Activated CD8-positive, alpha-beta T cell treated with anti-CD3 and anti-CD28 coated beads for 36 hours (primary cell): ENCODE results near the gene SLC19A1. TPM values are rescaled to one million over a fixed set of nuclear protein-coding genes. Genes with fewer than 3 reads are reported as not detected.
"Not testable (repeated sequence)": the region's sequence is repeated elsewhere in the genome, so short reads cannot be mapped to it uniquely, and the experiment has no call there.

Experiments
- ATAC-seq: fragments of 200-7000 bp; cut with Tn5 transposase; one replicate; pipeline ENCODE4 v1.10.0; 2021; ENCODE audit warnings: mild to moderate bottlenecking, moderate library complexity
- CTCF ChIA-PET: fragments of 350-600 bp; sonication (Branson Sonifier 250); formaldehyde crosslinking; loops from one replicate; lab custom pipeline; 2021; ENCODE audit warnings: antibody characterized with exemption; lab: Charles Lee
- POLR2A ChIA-PET: fragments of 350-600 bp; sonication (Branson Sonifier 250); formaldehyde crosslinking; loops from one replicate; lab custom pipeline; 2021; ENCODE audit warnings: antibody characterized with exemption; lab: Charles Lee
- DNase-seq: peaks from one replicate; pipeline ENCODE4 v3.0.0-alpha.2; 2020
- H3K27ac Mint-ChIP-seq: one replicate; pipeline ENCODE4 v1.8.0; 2021; ENCODE audit warnings: mild to moderate bottlenecking, mixed read lengths
- H3K27me3 Mint-ChIP-seq: one replicate; pipeline ENCODE4 v1.8.0; 2021; ENCODE audit warnings: mixed read lengths
- H3K36me3 Mint-ChIP-seq: one replicate; pipeline ENCODE4 v1.8.0; 2021; ENCODE audit warnings: low read depth, mixed read lengths
- H3K4me1 Mint-ChIP-seq: one replicate; pipeline ENCODE4 v1.8.0; 2021; ENCODE audit warnings: low read depth, mixed read lengths
- H3K4me3 Mint-ChIP-seq: one replicate; pipeline ENCODE4 v1.8.0; 2021; ENCODE audit warnings: mild to moderate bottlenecking, moderate library complexity, mixed read lengths
- H3K9me3 Mint-ChIP-seq: one replicate; pipeline ENCODE4 v1.8.0; 2021; ENCODE audit warnings: mixed read lengths
- CTCF ChIP-seq: fragments of 200-600 bp; IDR thresholded peaks from one replicate; pipeline ENCODE4 v1.8.0; 2022; ENCODE audit warnings: antibody characterized with exemption, mild to moderate bottlenecking
- intact Hi-C: fragments of 100-400 bp; cut with micrococcal nuclease; formaldehyde crosslinking; loops from one replicate; pipeline ENCODE4 v1.10.0; 2022
- total RNA-seq, 2 experiments: library from RNA; stranded (reverse); gene quantifications; one replicate each; pipeline ENCODE4 v1.2.3, GENCODE V29; 2021

The SLC19A1 gene
- total RNA-seq, 2 experiments from 2014 or later = 40.1 to 46.1 TPM

DNA sequence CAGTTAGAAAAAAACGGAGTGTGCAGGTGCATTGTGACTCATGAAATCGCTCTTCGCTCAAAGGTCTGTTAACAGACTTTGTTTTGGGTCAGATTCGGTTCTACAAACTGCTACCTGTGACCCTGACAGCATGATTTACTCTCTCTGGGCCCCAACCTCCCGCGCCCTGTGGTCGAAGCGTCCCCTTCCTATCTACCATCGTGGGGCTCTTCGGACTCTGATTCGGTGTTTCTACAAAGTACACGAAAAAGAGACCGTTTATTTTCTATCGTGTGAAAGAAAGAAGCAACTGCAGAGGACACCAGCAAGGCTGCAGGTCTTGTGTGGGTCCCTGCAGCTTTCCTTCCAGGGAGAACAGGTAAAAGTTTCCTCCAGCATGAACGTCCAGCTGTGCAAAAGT lies 29.4 kb upstream of the SLC19A1 start:
- peaks cover 3% of the 10 kb centered on the region for H3K4me1 Mint-ChIP-seq
- H3K4me3 Mint-ChIP-seq = no peak overlapping the region
- no peaks in the 10 kb centered on the region for H3K36me3 Mint-ChIP-seq
- no peak for TF ChIP-seq CTCF
- H3K27ac Mint-ChIP-seq = no peak overlapping the region
- no peaks in the 10 kb centered on the region for H3K27me3 Mint-ChIP-seq
- no peak for DNase-seq
- CTCF ChIA-PET = interaction anchor here (1.4 kb wide), 1 partner anchor 11 kb away, joined by 3 read pairs; no protein-coding TSS in a partner anchor
- intact Hi-C loops = no loop called here
- no peak for ATAC-seq
- POLR2A ChIA-PET = interaction anchor here (0.7 kb wide), 1 partner anchor 69 kb away, joined by 4 read pairs; no protein-coding TSS in a partner anchor
- no peaks in the 10 kb centered on the region for H3K9me3 Mint-ChIP-seq

GRCh38 chr21:45570826-45571601 lies 28.8 kb upstream of the SLC19A1 start:
- ATAC-seq (no peak), DNase-seq (no peak)
- TF ChIP-seq CTCF = no peak
- intact Hi-C loops = no loop called here
- Mint-ChIP-seq H3K27me3 (no peaks in the 10 kb centered on the region), H3K4me3 (no peak overlapping the region), H3K27ac (no peak overlapping the region), H3K36me3 (no peaks in the 10 kb centered on the region), H3K4me1 (peaks cover 3% of the 10 kb centered on the region), H3K9me3 (no peaks in the 10 kb centered on the region)
- POLR2A ChIA-PET = no interaction called here
- CTCF ChIA-PET = no interaction called here

DNA sequence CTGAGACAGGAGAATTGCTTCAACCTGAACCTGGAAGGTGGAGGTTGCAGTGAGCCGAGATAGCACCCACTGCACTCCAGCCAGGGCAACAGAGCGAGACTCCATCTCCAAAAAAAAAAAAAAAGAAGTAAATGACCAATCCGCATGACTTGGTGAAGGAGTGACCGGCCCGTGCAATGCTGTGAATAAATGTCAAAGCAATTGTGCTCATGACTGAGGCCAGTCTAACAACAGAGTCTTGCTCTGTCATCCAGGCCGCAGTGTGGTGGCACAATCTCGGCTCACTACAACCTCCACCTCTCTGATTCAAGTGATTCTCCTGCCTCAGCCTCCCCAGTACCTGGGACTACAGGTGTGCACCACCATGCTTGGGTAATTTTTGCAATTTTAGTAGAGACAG lies 27.8 kb upstream of the SLC19A1 start:
- no peaks in the 10 kb centered on the region for H3K36me3 Mint-ChIP-seq
- no peaks in the 10 kb centered on the region for H3K9me3 Mint-ChIP-seq
- ChIA-PET POLR2A (no interaction called here), CTCF (no interaction called here)
- intact Hi-C loops = no loop called here
- no peak for DNase-seq
- no peak overlapping the region for H3K27ac Mint-ChIP-seq
- no peak for TF ChIP-seq CTCF
- no peak overlapping the region for H3K4me3 Mint-ChIP-seq
- no peak for ATAC-seq
- peaks cover 3% of the 10 kb centered on the region for H3K4me1 Mint-ChIP-seq
- H3K27me3 Mint-ChIP-seq = peaks cover 1% of the 10 kb centered on the region

GRCh38 chr21:45568383-45568782 lies 26.1 kb upstream of the SLC19A1 start:
- TF ChIP-seq CTCF = no peak
- Mint-ChIP-seq H3K4me3 (no peak overlapping the region), H3K27me3 (peaks cover 5% of the 10 kb centered on the region), H3K27ac (no peak overlapping the region), H3K36me3 (no peaks in the 10 kb centered on the region), H3K9me3 (peaks cover 1% of the 10 kb centered on the region), H3K4me1 (no peaks in the 10 kb centered on the region)
- ChIA-PET POLR2A (no interaction called here), CTCF (no interaction called here)
- ATAC-seq (no peak), DNase-seq (no peak)
- intact Hi-C loops = no loop called here

GRCh38 chr21:45564137-45564536 lies 21.9 kb upstream of the SLC19A1 start:
- H3K27ac Mint-ChIP-seq, H3K36me3 Mint-ChIP-seq, POLR2A ChIA-PET, ATAC-seq, CTCF ChIA-PET, DNase-seq, H3K27me3 Mint-ChIP-seq, H3K4me1 Mint-ChIP-seq, H3K9me3 Mint-ChIP-seq, intact Hi-C loops, H3K4me3 Mint-ChIP-seq: not testable (repeated sequence)
